Liver (tissue), 9 donors: Measurements from ENCODE around the gene SGIP1. TPM values are rescaled to one million over a fixed set of nuclear protein-coding genes. Genes with fewer than 3 reads are reported as not detected.

Experiments used
- DNase-seq: peaks from one replicate; pipeline ENCODE4 v3.0.0-alpha.2; 2017; ENCODE audit warnings: low spot score
- H3K27ac ChIP-seq, 2 donors: one replicate each; pipeline ENCODE4 v1.7.0; 2013; ENCODE audit warnings: inconsistent platforms in 2 of 2, low read length in 2 of 2, control low read depth in 1 of 2, low read depth in 1 of 2, mild to moderate bottlenecking in 1 of 2
- H3K27me3 ChIP-seq, 4 donors: one replicate each; pipeline versions ENCODE4 v1.6.1 to v1.7.0; 2013; ENCODE audit warnings: low read length in 3 of 4, inconsistent platforms in 1 of 4, mild to moderate bottlenecking in 1 of 4, moderate library complexity in 1 of 4; ENCODE audit not compliant: control insufficient read depth in 4 of 4, insufficient read depth in 4 of 4
- H3K36me3 ChIP-seq, 4 donors: one replicate each; pipeline versions ENCODE4 v1.6.1 to v1.7.0; 2013; ENCODE audit warnings: low read length in 3 of 4, mild to moderate bottlenecking in 3 of 4, low read depth in 1 of 4, moderate library complexity in 1 of 4; ENCODE audit not compliant: control insufficient read depth in 4 of 4, insufficient read depth in 3 of 4
- H3K4me1 ChIP-seq, 4 donors: one replicate each; pipeline versions ENCODE4 v1.6.1 to v1.7.0; 2013; ENCODE audit warnings: low read length in 3 of 4, mild to moderate bottlenecking in 3 of 4, moderate library complexity in 1 of 4; ENCODE audit not compliant: control insufficient read depth in 4 of 4, insufficient read depth in 4 of 4
- H3K4me3 ChIP-seq, 3 donors: one replicate each; pipeline versions ENCODE4 v1.6.1 to v1.7.0; 2013; ENCODE audit warnings: low read length in 3 of 3, control low read depth in 1 of 3, low read depth in 1 of 3, mild to moderate bottlenecking in 1 of 3
- H3K9ac ChIP-seq, 2 donors: one replicate each; pipeline ENCODE4 v1.7.0; 2013; ENCODE audit warnings: low read length in 2 of 2, mild to moderate bottlenecking in 2 of 2, moderate library complexity in 2 of 2, control low read depth in 1 of 2, low read depth in 1 of 2
- H3K9me3 ChIP-seq, 4 donors: one replicate each; pipeline versions ENCODE4 v1.6.1 to v1.7.0; 2013; ENCODE audit warnings: low read length in 3 of 4; ENCODE audit not compliant: control insufficient read depth in 4 of 4
- ATF3 ChIP-seq: IDR thresholded peaks from 2 replicates; pipeline ENCODE4 v1.6.1; 2016; ENCODE audit warnings: antibody characterized with exemption
- CTCF ChIP-seq: fragments of 150-350 bp; IDR thresholded peaks from 2 replicates; pipeline ENCODE4 v1.5.1; 2017; ENCODE audit warnings: improper control_type of control experiment, low read depth, low read length; ENCODE audit not compliant: missing input control
- EGR1 ChIP-seq, 2 donors: IDR thresholded peaks; 2 replicates each; pipeline ENCODE4 v1.6.1; 2016 to 2018; ENCODE audit warnings: antibody characterized with exemption in 2 of 2, low read depth in 2 of 2
- FOXA1 ChIP-seq: IDR thresholded peaks from 2 replicates; pipeline ENCODE4 v1.6.1; 2016; ENCODE audit warnings: antibody characterized with exemption
- FOXA2 ChIP-seq: IDR thresholded peaks from 2 replicates; pipeline ENCODE4 v1.6.1; 2016; ENCODE audit warnings: antibody characterized with exemption
- GABPA ChIP-seq, 2 donors: IDR thresholded peaks in 1 of 2; conservative IDR thresholded peaks in 1 of 2; 2 replicates each; pipeline ENCODE4 v1.6.1; 2016; ENCODE audit warnings: antibody characterized with exemption in 2 of 2, mild to moderate bottlenecking in 1 of 2, moderate library complexity in 1 of 2
- HNF4A ChIP-seq, 2 donors: conservative IDR thresholded peaks; 2 replicates each; pipeline ENCODE4 v1.6.1; 2016; ENCODE audit warnings: antibody characterized with exemption in 2 of 2, mild to moderate bottlenecking in 2 of 2
- HNF4G ChIP-seq: IDR thresholded peaks from 2 replicates; pipeline ENCODE4 v1.6.1; 2016; ENCODE audit warnings: antibody characterized with exemption
- JUND ChIP-seq, 2 donors: IDR thresholded peaks; 2 replicates each; pipeline ENCODE4 v1.6.1; 2016; ENCODE audit warnings: antibody characterized with exemption in 2 of 2
- MAX ChIP-seq: IDR thresholded peaks from 2 replicates; pipeline ENCODE4 v1.6.1; 2016; ENCODE audit warnings: antibody characterized with exemption
- NR2F2 ChIP-seq: IDR thresholded peaks from 2 replicates; pipeline ENCODE4 v1.6.1; 2016; ENCODE audit warnings: antibody characterized with exemption
- RAD21 ChIP-seq, 2 donors: IDR thresholded peaks; 2 replicates each; pipeline ENCODE4 v1.6.1; 2016; ENCODE audit warnings: antibody characterized with exemption in 2 of 2, mild to moderate bottlenecking in 2 of 2
- REST ChIP-seq: IDR thresholded peaks from 2 replicates; pipeline ENCODE4 v1.6.1; 2016; ENCODE audit warnings: antibody characterized with exemption, mild to moderate bottlenecking
- RXRA ChIP-seq, 2 donors: IDR thresholded peaks; 2 replicates each; pipeline ENCODE4 v1.6.1; 2017 to 2018; ENCODE audit warnings: antibody characterized with exemption in 2 of 2, mild to moderate bottlenecking in 1 of 2
- SP1 ChIP-seq: IDR thresholded peaks from 2 replicates; pipeline ENCODE4 v1.6.1; 2018; ENCODE audit warnings: antibody characterized with exemption, mild to moderate bottlenecking
- TAF1 ChIP-seq: conservative IDR thresholded peaks from 2 replicates; pipeline ENCODE4 v1.6.1; 2016; ENCODE audit warnings: antibody characterized with exemption, mild to moderate bottlenecking
- YY1 ChIP-seq: IDR thresholded peaks from 2 replicates; pipeline ENCODE4 v1.6.1; 2016; ENCODE audit warnings: antibody characterized with exemption, mild to moderate bottlenecking
- ZBTB33 ChIP-seq: IDR thresholded peaks from 2 replicates; pipeline ENCODE4 v1.6.1; 2016; ENCODE audit warnings: antibody characterized with exemption
- WGBS: extraction: QIAGEN DNeasy Blood & Tissue Kit; methylation state at CpG from one replicate; pipeline ENCODE4 v1.1.7; 2013; 5-methylcytosine and 5-hydroxymethylcytosine counted together
- polyA plus RNA-seq, 2 donors: library from polyadenylated mRNA; stranded (reverse) in 1 of 2; unstranded in 1 of 2; fragments of 200-250 nt in 1 of 2; fragments of >200 nt in 1 of 2; fragmentation: Nextera tagmentation in 1 of 2; extraction: Ambion mirVana in 1 of 2; gene quantifications; one replicate each; pipeline versions ENCODE4 v1.2.1 to v1.2.3, GENCODE V29; 2013 to 2015
- total RNA-seq, 2 donors: library from RNA; depleted of rRNA; stranded (reverse); fragments of >200 nt; gene quantifications; one replicate each; pipeline ENCODE4 v1.2.3, GENCODE V29; 2014
- donor health status: healthy.
- donor health status: healthy.
- donor health status: healthy.
- donor health status: healthy.
- donor health status: healthy.

Gene SGIP1
- total and polyA plus RNA-seq, 4 donors: 0.09 to 2.5 (median 0.38) TPM

GRCh38 chr1:66607458-66607857 is 73.5 kb downstream of the SGIP1 start:
- 97% methylated on average over 2 of the region's 2 CpGs for WGBS
- no peaks in the 10 kb centered on the region for H3K4me1 ChIP-seq
- DNase-seq: no peak

More at GRCh38 chr1:66607458-66607857, 73.5 kb downstream of the SGIP1 start:
- no peaks in the 10 kb centered on the region for H3K27me3 ChIP-seq
- H3K4me3 ChIP-seq: no peak overlapping the region
- H3K9ac ChIP-seq: no peak overlapping the region
- no peak overlapping the region for H3K27ac ChIP-seq
- H3K9me3 ChIP-seq: no peaks in the 10 kb centered on the region
- TF ChIP-seq SP1 (no peak), TAF1 (no peak), JUND (IDR thresholded peaks at IDR 0.05) (no peak), EGR1 (IDR thresholded peaks at IDR 0.05; ENCODE audit: low read depth in 2 of 2) (no peak), YY1 (no peak), REST (no peak), ATF3 (no peak), RAD21 (IDR thresholded peaks at IDR 0.05) (no peak), NR2F2 (no peak), MAX (no peak), FOXA1 (no peak), HNF4G (no peak), RXRA (IDR thresholded peaks at IDR 0.05) (no peak), FOXA2 (no peak), HNF4A (conservative IDR thresholded peaks at IDR 0.05) (no peak), GABPA (IDR thresholded peaks at IDR 0.05 in 1 of 2, conservative IDR thresholded peaks at IDR 0.05 in 1 of 2) (no peak), ZBTB33 (no peak), CTCF (no peak)
- no peaks in the 10 kb centered on the region for H3K36me3 ChIP-seq
